GM19467 (cell line): ENCODE measurements around the gene TSR1.

ENCODE experiments used
- ATAC-seq: cut with Tn5 transposase; IDR thresholded peaks from one replicate; pipeline ENCODE4 v1.9.1; 2021; ENCODE audit warnings: mild to moderate bottlenecking, moderate library complexity; ENCODE audit not compliant: unreplicated experiment

TSR1 gene

DNA sequence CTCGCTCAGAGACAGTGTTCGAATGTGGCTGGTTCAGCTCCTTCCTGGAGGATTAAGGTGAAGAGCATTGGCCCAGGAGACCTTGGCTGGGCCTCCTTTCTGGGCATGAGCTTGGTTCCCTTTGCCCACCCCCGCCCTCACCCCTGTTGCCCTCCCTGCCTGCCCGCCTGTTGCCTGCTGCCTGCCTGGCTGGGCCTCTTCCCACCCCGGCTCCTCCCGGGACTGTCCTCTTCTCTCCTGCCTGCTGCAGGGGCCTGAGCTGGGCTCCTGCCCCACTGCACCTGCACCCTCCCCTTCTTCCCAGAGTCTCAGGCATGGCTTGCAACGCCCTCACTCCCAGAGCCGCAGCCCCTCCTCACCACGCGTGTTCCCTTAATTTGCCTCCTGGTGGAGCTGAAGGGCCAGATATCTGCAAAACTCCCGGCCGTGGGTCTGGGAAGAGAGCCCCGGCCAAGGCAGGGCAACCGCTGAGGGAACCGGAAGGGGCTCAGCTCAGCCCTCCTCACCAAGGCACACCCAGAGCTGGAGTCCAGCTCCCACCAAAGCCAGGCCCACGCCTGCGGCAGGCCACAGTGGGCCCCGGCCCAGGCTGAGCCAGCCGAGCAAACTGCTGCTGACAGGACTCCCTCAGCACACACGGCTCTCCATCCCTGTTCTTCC is 33.4 kb upstream of the TSR1 start:
- ATAC-seq, result no peak

DNA sequence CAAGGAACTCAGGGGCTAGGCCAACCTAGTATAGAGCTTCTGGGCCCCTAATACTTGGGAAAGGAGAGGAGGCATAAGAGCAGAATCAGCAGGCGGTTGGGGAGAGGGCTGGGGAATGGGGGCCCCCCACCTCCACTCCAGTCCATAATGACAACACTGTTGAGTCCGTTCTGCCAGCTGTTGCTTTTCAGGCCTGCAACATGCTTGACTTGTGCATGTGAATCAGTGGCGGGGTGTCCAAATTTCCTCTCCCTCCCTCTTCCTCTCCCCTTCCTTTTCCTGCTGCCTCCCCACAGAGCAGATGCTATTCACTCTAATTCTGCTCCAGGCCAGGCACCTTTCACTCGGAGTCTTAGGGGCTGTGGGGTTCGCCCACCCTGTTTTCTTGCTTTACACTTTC is 32.8 kb upstream of the TSR1 start:
- ATAC-seq, result no peak

- no peak for ATAC-seq
Observed at GRCh38 chr17:2368359-2368758, 32.1 kb upstream of the TSR1 start.

- ATAC-seq, result no peak
Observed at GRCh38 chr17:2366747-2367494, 30.7 kb upstream of the TSR1 start.

- ATAC-seq, result no peak
Observed at GRCh38 chr17:2365132-2365531, 28.9 kb upstream of the TSR1 start.

DNA sequence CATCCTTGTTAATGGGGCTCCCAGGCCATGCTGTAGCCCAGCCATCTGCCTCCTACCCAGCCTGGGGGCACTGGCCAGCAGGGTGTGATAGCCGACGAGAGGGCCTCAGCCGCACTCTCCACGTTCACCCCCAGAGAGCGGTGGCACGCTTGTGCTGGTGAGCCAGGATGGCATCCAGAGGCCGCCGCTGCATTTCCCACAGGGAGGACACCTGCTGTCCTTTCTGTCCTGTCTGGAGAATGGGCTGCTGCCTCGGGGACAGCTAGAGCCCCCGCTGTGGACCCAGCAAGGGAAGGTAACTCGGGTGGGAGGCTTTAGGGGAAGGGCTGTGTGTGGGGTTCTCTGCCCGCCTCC is 28.5 kb upstream of the TSR1 start:
- ATAC-seq, result no peak

- ATAC-seq, result no peak
Observed at GRCh38 chr17:2363851-2364762, 27.9 kb upstream of the TSR1 start.

DNA sequence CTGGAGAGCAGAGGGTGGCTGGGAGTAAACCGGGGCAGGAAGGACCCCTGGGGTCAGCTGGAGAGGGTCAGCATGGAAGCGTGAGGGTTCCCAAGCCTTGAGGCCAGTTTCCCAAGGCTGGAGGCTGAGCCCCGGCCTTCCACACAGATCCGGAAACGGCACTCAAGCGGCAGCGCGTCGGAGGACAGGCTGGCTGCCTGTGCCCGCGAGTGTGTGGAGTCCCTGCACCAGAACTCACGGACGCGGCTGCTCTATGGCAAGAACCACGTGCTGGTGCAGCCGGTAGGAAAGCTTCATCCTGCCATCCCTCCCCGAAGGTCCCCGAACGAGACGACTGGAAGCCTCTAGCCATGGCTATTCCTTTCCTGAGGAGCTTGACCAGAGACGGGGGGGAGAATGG is 27.1 kb upstream of the TSR1 start:
- no peak for ATAC-seq

DNA sequence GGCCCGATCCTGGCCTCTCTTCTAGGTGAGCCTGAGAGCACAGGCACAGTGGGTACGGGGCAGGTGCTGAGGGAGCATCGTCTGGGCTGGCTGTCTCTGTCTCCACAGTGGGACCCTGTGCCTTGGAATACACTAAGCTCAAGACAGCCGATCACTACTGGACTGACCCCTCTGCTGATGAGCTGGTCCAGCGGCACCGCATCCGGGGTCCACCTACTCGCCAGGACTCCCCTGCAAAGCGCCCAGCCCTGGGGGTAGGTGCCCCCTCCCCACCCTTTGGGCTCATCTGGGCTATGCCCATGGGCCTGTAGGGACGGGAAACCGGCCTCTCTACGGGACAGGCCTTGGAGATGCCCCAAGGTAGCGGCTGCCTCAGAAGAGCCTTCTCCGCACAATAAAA is 26.6 kb upstream of the TSR1 start:
- ATAC-seq, result no peak

- no peak for ATAC-seq
Observed at GRCh38 chr17:2362416-2362815, 26.2 kb upstream of the TSR1 start.

DNA sequence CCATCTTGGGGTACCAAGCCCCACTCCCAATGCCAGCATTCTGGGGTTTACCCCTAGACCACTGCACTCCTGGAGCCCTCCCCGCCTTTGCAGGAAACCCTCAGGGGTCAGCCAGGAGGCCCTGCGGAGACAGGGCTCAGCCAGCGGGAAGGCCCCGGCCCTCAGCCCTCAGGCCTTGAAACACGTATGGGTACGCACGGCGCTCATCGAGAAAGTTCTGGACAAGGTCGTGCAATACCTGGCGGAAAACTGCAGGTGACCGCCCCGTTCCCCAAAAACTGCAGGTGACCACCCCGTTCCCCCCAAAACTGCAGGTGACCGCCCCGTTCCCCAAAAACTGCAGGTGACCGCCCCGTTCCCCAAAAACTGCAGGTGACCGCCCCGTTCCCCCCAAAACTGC is 25.8 kb upstream of the TSR1 start:
- ATAC-seq, result no peak

GRCh38 chr17:2361010-2361760 is 24.9 kb upstream of the TSR1 start:
- no peak for ATAC-seq

DNA sequence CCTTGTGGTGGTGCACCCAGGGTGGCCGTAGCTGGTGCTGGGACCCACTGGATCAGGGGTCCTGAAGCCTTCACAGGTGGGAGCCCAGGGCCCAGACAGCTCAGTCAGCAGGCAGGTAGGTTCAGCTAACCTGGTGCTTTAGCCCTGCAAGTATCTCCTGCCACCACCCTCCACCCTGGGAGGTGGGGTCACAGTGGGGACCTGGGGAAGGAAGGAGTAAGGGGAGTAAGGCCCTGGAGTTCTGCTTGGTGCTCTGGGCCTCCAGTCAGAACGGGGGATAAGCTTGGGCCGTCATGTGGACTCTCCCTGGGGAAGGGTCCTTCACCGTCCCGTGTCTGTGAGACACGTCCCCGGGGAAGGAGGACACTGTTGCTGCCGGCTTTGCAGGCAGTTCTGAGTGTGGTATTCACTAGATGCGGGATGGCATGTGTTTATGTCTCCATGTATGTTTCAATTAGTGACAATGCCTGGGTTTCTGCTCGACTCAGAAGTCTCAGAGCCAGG is 21.7 kb upstream of the TSR1 start:
- no peak for ATAC-seq

- no peak for ATAC-seq
Observed at GRCh38 chr17:2357237-2357636, 21.0 kb upstream of the TSR1 start.

GRCh38 chr17:2354311-2354710 is 18.1 kb upstream of the TSR1 start:
- ATAC-seq, result no peak

DNA sequence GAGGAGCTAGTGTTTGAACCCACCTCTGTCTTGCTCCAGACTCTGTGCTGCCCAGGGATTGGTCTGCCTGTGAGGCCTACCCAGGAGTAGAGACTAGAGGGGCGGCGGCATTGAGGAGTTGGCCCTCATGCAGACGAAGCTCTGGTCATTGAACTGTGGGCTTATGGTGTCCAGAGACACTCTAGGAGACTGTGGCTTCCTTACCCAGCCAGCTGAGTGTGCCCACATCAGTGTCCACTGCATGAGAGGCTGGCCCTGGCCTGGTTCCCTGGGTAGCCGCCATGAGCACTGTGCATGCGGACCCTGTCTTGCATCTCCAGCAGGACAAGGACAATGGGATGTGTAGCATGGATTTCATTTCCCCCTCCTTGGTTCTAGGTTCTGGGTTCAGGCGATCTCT is 15.0 kb upstream of the TSR1 start:
- ATAC-seq, result no peak

DNA sequence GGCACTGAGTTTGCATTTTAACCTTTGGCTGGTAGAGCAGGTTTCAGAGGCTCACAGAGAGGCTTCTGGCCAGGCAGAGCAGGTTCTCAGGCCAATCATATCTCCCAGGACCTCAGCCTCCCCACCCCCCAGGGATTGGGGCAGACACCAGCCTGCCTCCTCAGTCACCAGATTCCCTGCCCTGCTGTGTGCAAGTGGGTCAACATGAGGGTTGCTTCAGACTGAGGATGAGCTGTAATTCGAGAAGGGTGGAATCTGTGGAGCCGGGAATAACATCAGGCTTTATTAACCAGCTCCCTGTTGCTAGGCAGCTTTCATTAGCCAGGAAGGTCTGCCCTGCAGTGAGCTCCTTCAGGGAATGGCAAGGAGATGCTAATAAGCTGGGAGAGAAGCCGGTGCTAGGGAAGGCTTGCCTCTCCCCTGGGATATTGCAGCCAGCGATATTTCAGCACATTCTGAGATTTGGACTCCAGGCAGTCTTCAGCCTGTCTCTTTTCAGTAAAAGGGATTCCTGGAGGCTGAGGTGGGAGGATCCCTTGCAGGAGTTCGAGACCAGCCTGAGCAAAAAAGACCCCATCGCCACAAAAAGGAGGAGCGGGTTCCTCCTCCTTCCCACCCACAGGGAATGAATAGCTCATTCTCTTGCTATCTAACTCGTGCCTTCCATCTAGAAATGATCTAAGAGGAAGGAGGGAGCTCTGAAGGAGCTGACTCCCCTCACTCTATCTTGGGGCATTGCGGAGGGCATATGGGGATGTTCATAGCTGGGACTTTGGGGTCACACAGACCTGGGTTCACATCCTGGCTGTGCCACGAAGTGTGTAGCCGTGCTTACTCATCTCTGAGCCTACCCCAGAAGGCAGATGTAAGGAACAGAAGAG is 11.8 kb upstream of the TSR1 start:
- ATAC-seq, result no peak

- ATAC-seq, result no peak
Observed at GRCh38 chr17:2346475-2346874, 10.2 kb upstream of the TSR1 start.

DNA sequence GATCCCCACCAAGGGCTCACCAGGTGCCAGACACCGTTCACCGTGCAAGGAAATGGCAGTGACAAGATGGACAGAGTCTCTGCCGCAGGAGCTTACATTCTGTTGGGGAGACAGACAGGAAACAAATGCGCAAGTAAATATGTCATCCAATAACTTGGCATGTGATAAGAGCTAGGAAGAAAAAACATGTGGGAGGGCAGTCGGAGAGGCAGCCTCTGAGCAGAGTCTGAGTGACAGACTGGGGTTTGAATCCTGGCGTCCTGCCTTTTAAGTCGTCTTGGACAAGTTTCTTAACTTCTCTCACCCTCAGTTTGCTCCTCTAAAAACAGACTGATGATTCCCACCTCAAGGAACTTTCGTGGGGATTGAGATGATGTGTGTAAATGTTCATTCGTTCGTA is 8.3 kb upstream of the TSR1 start:
- no peak for ATAC-seq

DNA sequence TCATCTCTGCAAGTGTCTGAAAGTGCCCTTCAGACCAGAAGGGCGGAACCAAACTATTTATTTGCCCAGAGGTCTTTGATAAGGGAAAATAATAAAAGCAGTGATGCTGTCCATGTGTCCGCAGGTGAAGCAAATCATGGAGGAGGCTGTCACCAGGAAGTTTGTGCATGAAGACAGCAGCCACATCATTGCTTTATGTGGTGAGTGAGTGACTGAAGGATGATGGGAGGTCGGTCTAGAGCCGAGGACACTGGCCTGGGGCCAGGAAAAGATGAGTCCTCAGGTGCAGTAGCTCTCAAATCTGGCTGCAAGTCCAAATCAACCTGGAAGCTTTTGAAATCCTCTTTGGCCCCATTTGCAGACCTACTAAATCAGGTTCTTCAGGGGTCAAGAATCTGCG is 7.2 kb upstream of the TSR1 start:
- ATAC-seq, result no peak
